GM23248 (cell line): Measurements from ENCODE around the gene AGER.

ENCODE experiments used
- EZH2 ChIP-seq: fragments of 200-600 bp; sonication (generic); IDR thresholded peaks from 2 replicates; pipeline ENCODE4 v1.6.1; 2018; ENCODE audit warnings: antibody characterized with exemption, mild to moderate bottlenecking; ENCODE audit not compliant: insufficient read depth, poor library complexity, severe bottlenecking
- EZH2phosphoT487 ChIP-seq: fragments of 200-600 bp; sonication (generic); IDR thresholded peaks from 2 replicates; pipeline ENCODE4 v1.6.1; 2018; ENCODE audit warnings: antibody characterized with exemption, moderate library complexity, mild to moderate bottlenecking, low read depth; ENCODE audit not compliant: insufficient read depth

GRCh38 chr6:32192608-32193039, 8.6 kb upstream of the AGER start, which contains the start of gene GPSM3:
- TF ChIP-seq EZH2 = no peak
- no peak for TF ChIP-seq EZH2phosphoT487
